WTC11 (cell line): ENCODE measurements around the gene PIEZO1. TPM values are rescaled to one million over a fixed set of nuclear protein-coding genes. Genes with fewer than 3 reads are reported as not detected.

Experiments used
- ATAC-seq: fragments of 200-7000 bp; cut with Tn5 transposase; 2 replicates; pipeline ENCODE4 v1.10.0; 2021; ENCODE audit warnings: mild to moderate bottlenecking, moderate library complexity
- CTCF ChIA-PET: fragments of 300-600 bp; sonication (Branson Sonifier 250); formaldehyde crosslinking; loops from one replicate; lab custom pipeline; 2021; ENCODE audit warnings: antibody characterized with exemption; lab: Charles Lee
- POLR2A ChIA-PET: fragments of 350-600 bp; sonication (Branson Sonifier 250); formaldehyde crosslinking; loops from one replicate; lab custom pipeline; 2021; ENCODE audit warnings: antibody characterized with exemption; lab: Charles Lee
- DNase-seq: peaks from one replicate; pipeline ENCODE4 v3.0.0; 2021; ENCODE audit warnings: low spot score
- H3K27ac Mint-ChIP-seq: 2 replicates; pipeline ENCODE4 v1.8.0; 2021; ENCODE audit warnings: mixed read lengths
- H3K27me3 Mint-ChIP-seq: 2 replicates; pipeline ENCODE4 v1.8.0; 2021; ENCODE audit warnings: low read depth, mild to moderate bottlenecking, moderate library complexity, mixed read lengths
- H3K36me3 Mint-ChIP-seq: 2 replicates; pipeline ENCODE4 v1.8.0; 2021; ENCODE audit warnings: mixed read lengths
- H3K4me1 Mint-ChIP-seq: 2 replicates; pipeline ENCODE4 v1.8.0; 2022; ENCODE audit warnings: mixed read lengths
- H3K4me3 Mint-ChIP-seq: 2 replicates; pipeline ENCODE4 v1.8.0; 2021; ENCODE audit warnings: mild to moderate bottlenecking, moderate library complexity, mixed read lengths
- H3K9me3 Mint-ChIP-seq: 2 replicates; pipeline ENCODE4 v1.8.0; 2021; ENCODE audit warnings: mixed read lengths
- CBFB ChIP-seq: sonication (generic); formaldehyde crosslinking; IDR thresholded peaks from 2 replicates; pipeline ENCODE4 v1.8.1; 2022; ENCODE audit warnings: mild to moderate bottlenecking, low read depth, missing genetic modification reagents
- EMX1 ChIP-seq: fragments of 250-450 bp; sonication (Bioruptor Pico); IDR thresholded peaks from 2 replicates; pipeline ENCODE4 v1.8.0; 2021; ENCODE audit warnings: mild to moderate bottlenecking
- GABPB1 ChIP-seq: sonication (generic); formaldehyde crosslinking; IDR thresholded peaks from 2 replicates; pipeline ENCODE4 v1.8.1; 2023; ENCODE audit warnings: mild to moderate bottlenecking, missing genetic modification reagents
- GRHL2 ChIP-seq: fragments of 250-450 bp; sonication (Bioruptor Pico); IDR thresholded peaks from 2 replicates; pipeline ENCODE4 v1.8.0; 2022; ENCODE audit warnings: mild to moderate bottlenecking, moderate library complexity; ENCODE audit not compliant: insufficient replicate concordance, severe bottlenecking
- SP1 ChIP-seq: sonication (generic); formaldehyde crosslinking; conservative IDR thresholded peaks from 2 replicates; pipeline ENCODE4 v1.8.1; 2022; ENCODE audit warnings: missing genetic modification reagents
- TEAD1 ChIP-seq: sonication (generic); formaldehyde crosslinking; IDR thresholded peaks from 2 replicates; pipeline ENCODE4 v1.8.0; 2022; ENCODE audit warnings: mild to moderate bottlenecking, missing genetic modification reagents
- TP53 ChIP-seq: sonication (generic); formaldehyde crosslinking; IDR thresholded peaks from 2 replicates; pipeline ENCODE4 v1.8.1; 2023; ENCODE audit warnings: mild to moderate bottlenecking, missing genetic modification reagents
- ZNF121 ChIP-seq: sonication (generic); formaldehyde crosslinking; IDR thresholded peaks from 2 replicates; pipeline ENCODE4 v1.8.0; 2023; ENCODE audit warnings: missing genetic modification reagents
- ZNF138 ChIP-seq: sonication (generic); formaldehyde crosslinking; conservative IDR thresholded peaks from 2 replicates; pipeline ENCODE4 v1.8.1; 2022; ENCODE audit warnings: mild to moderate bottlenecking, moderate library complexity, missing genetic modification reagents
- ZNF263 ChIP-seq: sonication (generic); formaldehyde crosslinking; IDR thresholded peaks from 2 replicates; pipeline ENCODE4 v1.8.1; 2022; ENCODE audit warnings: low read depth, mild to moderate bottlenecking, moderate library complexity, missing genetic modification reagents
- ZNF317 ChIP-seq: sonication (generic); formaldehyde crosslinking; IDR thresholded peaks from 2 replicates; pipeline ENCODE4 v1.8.1; 2023; ENCODE audit warnings: low read depth, mild to moderate bottlenecking, moderate library complexity, missing genetic modification reagents, borderline replicate concordance
- total RNA-seq: library from RNA; stranded (reverse); gene quantifications from 3 replicates; pipeline ENCODE4 v1.2.3, GENCODE V29; 2021
- TF ChIP-seq, protein P1 (sequence below): sonication (generic); formaldehyde crosslinking; IDR thresholded peaks from 2 replicates; pipeline ENCODE4 v1.8.1; 2022; ENCODE audit warnings: low read depth, mild to moderate bottlenecking, moderate library complexity, missing genetic modification reagents, borderline replicate concordance
- TF ChIP-seq, protein P2 (sequence below): fragments of 250-450 bp; sonication (Bioruptor Pico); IDR thresholded peaks from 2 replicates; pipeline ENCODE4 v1.8.0; 2021; ENCODE audit warnings: mild to moderate bottlenecking
- TF ChIP-seq, protein P3 (sequence below): sonication (generic); formaldehyde crosslinking; IDR thresholded peaks from 2 replicates; pipeline ENCODE4 v1.8.0; 2022; ENCODE audit warnings: missing genetic modification reagents
- TF ChIP-seq, protein P4 (sequence below): sonication (generic); formaldehyde crosslinking; IDR thresholded peaks from 2 replicates; pipeline ENCODE4 v1.8.1; 2022; ENCODE audit warnings: missing genetic modification reagents, borderline replicate concordance
- TF ChIP-seq, protein P5 (sequence below): sonication (generic); formaldehyde crosslinking; conservative IDR thresholded peaks from 2 replicates; pipeline ENCODE4 v1.8.1; 2023; ENCODE audit warnings: mild to moderate bottlenecking, low read depth, missing genetic modification reagents, moderate library complexity
- TF ChIP-seq, protein P6 (sequence below): sonication (generic); formaldehyde crosslinking; IDR thresholded peaks from 2 replicates; pipeline ENCODE4 v1.8.0; 2022; ENCODE audit warnings: mild to moderate bottlenecking, missing genetic modification reagents

Gene PIEZO1
- total RNA-seq, 1 experiment from 2014 or later: 71.3 TPM

DNA sequence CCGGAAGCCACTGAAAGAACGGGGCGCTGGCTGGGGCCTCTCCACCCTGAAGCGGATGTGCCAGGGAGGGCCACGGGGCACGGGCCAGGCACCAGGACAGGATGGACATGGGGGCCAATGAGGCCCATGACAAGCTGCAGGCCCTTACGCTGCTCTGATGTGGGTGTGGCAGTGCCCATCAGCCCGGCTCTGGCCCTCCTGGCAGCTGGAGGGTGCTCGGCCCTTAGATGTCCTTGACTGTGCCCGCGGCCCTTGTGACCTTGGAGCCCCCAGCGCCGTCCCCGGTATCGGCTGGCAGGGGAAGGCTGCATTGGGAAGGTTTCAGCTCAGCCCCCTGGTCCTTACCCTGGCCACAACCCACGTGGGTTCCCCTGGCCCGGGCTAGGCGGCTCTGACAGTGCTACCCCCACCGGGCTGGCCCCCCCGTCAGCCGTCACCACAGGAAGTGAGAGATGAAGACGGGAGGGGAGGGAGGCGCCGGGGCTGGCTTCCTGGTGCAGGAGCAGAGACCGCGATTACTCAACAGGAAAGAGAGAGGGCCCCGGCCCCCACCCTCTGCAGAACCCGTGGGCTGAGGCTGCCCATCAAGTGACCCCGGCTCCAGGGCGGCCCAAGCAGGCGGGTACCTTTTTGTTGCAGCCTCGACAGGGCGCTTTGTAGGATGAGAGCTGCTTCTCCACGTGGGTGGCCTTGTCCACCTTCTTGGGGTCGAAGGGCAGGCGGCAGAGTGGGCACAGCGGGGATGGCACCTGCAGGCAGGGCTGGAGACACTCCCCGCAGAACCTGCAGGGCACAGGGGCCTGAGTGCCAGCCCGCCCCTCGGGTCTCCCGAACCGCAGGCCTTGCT lies 84.2 kb downstream of the PIEZO1 start:
- Mint-ChIP-seq H3K4me1 (peaks cover 10% of the 10 kb centered on the region), H3K36me3 (peaks cover 3% of the 10 kb centered on the region; the same call in 1 of the 2 replicates), H3K9me3 (no peaks in the 10 kb centered on the region), H3K27ac (no peak overlapping the region), H3K27me3 (no peaks in the 10 kb centered on the region), H3K4me3 (no peak overlapping the region)
- TF ChIP-seq GABPB1 (peak; percentile 54), ZNF121 (CRISPR knock-in tag) (no peak)
- no peak for DNase-seq
- ChIA-PET CTCF (interaction anchor here (1.1 to 1.9 kb wide), 2 partner anchors 28 to 37 kb away, joined by 4 to 10 read pairs; no protein-coding TSS in a partner anchor), POLR2A (no interaction called here)
- ATAC-seq: no peak

DNA sequence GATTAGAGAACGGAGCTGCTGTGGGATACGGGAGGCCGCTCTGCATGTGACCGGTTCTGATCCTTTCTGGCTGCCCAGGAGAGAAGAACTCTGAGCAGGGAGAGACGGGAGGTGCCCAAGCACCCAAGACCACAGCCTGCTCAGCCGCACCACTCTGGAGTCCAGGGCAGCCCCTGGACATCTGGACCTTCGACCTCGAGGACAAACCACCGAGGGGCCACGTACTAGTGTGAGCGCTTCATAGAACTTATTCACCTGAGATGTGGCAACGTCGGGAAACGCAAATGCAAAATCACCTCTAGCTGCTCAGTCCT lies 84.7 kb downstream of the PIEZO1 start:
- POLR2A ChIA-PET: no interaction called here
- DNase-seq (no peak), ATAC-seq (no peak)
- Mint-ChIP-seq H3K4me1 (peaks cover 8% of the 10 kb centered on the region), H3K4me3 (no peak overlapping the region), H3K27me3 (no peaks in the 10 kb centered on the region), H3K36me3 (peaks cover 3% of the 10 kb centered on the region; the same call in 1 of the 2 replicates), H3K9me3 (no peaks in the 10 kb centered on the region), H3K27ac (no peak overlapping the region)
- CTCF ChIA-PET: interaction anchor here (1.1 to 1.9 kb wide), 2 partner anchors 28 to 37 kb away, joined by 4 to 10 read pairs; no protein-coding TSS in a partner anchor
- TF ChIP-seq, protein P1, sequence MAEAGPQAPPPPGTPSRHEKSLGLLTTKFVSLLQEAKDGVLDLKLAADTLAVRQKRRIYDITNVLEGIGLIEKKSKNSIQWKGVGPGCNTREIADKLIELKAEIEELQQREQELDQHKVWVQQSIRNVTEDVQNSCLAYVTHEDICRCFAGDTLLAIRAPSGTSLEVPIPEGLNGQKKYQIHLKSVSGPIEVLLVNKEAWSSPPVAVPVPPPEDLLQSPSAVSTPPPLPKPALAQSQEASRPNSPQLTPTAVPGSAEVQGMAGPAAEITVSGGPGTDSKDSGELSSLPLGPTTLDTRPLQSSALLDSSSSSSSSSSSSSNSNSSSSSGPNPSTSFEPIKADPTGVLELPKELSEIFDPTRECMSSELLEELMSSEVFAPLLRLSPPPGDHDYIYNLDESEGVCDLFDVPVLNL (CRISPR knock-in tag): no peak
- TF ChIP-seq, protein P2, sequence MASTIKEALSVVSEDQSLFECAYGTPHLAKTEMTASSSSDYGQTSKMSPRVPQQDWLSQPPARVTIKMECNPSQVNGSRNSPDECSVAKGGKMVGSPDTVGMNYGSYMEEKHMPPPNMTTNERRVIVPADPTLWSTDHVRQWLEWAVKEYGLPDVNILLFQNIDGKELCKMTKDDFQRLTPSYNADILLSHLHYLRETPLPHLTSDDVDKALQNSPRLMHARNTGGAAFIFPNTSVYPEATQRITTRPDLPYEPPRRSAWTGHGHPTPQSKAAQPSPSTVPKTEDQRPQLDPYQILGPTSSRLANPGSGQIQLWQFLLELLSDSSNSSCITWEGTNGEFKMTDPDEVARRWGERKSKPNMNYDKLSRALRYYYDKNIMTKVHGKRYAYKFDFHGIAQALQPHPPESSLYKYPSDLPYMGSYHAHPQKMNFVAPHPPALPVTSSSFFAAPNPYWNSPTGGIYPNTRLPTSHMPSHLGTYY (CRISPR knock-in tag): no peak
- no peak for TF ChIP-seq TP53 (CRISPR knock-in tag)
- no peak for TF ChIP-seq ZNF263
- TF ChIP-seq ZNF138 (CRISPR knock-in tag): no peak
- TF ChIP-seq, protein P3, sequence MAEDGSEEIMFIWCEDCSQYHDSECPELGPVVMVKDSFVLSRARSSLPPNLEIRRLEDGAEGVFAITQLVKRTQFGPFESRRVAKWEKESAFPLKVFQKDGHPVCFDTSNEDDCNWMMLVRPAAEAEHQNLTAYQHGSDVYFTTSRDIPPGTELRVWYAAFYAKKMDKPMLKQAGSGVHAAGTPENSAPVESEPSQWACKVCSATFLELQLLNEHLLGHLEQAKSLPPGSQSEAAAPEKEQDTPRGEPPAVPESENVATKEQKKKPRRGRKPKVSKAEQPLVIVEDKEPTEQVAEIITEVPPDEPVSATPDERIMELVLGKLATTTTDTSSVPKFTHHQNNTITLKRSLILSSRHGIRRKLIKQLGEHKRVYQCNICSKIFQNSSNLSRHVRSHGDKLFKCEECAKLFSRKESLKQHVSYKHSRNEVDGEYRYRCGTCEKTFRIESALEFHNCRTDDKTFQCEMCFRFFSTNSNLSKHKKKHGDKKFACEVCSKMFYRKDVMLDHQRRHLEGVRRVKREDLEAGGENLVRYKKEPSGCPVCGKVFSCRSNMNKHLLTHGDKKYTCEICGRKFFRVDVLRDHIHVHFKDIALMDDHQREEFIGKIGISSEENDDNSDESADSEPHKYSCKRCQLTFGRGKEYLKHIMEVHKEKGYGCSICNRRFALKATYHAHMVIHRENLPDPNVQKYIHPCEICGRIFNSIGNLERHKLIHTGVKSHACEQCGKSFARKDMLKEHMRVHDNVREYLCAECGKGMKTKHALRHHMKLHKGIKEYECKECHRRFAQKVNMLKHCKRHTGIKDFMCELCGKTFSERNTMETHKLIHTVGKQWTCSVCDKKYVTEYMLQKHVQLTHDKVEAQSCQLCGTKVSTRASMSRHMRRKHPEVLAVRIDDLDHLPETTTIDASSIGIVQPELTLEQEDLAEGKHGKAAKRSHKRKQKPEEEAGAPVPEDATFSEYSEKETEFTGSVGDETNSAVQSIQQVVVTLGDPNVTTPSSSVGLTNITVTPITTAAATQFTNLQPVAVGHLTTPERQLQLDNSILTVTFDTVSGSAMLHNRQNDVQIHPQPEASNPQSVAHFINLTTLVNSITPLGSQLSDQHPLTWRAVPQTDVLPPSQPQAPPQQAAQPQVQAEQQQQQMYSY (CRISPR knock-in tag): no peak
- TF ChIP-seq, protein P4, sequence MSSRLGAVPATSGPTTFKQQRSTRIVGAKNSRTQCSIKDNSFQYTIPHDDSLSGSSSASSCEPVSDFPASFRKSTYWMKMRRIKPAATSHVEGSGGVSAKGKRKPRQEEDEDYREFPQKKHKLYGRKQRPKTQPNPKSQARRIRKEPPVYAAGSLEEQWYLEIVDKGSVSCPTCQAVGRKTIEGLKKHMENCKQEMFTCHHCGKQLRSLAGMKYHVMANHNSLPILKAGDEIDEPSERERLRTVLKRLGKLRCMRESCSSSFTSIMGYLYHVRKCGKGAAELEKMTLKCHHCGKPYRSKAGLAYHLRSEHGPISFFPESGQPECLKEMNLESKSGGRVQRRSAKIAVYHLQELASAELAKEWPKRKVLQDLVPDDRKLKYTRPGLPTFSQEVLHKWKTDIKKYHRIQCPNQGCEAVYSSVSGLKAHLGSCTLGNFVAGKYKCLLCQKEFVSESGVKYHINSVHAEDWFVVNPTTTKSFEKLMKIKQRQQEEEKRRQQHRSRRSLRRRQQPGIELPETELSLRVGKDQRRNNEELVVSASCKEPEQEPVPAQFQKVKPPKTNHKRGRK: no peak
- TF ChIP-seq TEAD1: no peak
- TF ChIP-seq GRHL2 (CRISPR knock-in tag): no peak
- no peak for TF ChIP-seq EMX1 (CRISPR knock-in tag)
- no peak for TF ChIP-seq CBFB (CRISPR knock-in tag)
- TF ChIP-seq, protein P5, sequence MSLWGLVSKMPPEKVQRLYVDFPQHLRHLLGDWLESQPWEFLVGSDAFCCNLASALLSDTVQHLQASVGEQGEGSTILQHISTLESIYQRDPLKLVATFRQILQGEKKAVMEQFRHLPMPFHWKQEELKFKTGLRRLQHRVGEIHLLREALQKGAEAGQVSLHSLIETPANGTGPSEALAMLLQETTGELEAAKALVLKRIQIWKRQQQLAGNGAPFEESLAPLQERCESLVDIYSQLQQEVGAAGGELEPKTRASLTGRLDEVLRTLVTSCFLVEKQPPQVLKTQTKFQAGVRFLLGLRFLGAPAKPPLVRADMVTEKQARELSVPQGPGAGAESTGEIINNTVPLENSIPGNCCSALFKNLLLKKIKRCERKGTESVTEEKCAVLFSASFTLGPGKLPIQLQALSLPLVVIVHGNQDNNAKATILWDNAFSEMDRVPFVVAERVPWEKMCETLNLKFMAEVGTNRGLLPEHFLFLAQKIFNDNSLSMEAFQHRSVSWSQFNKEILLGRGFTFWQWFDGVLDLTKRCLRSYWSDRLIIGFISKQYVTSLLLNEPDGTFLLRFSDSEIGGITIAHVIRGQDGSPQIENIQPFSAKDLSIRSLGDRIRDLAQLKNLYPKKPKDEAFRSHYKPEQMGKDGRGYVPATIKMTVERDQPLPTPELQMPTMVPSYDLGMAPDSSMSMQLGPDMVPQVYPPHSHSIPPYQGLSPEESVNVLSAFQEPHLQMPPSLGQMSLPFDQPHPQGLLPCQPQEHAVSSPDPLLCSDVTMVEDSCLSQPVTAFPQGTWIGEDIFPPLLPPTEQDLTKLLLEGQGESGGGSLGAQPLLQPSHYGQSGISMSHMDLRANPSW: no peak
- TF ChIP-seq ZNF317 (CRISPR knock-in tag): no peak
- TF ChIP-seq SP1 (CRISPR knock-in tag): no peak
- TF ChIP-seq, protein P6, sequence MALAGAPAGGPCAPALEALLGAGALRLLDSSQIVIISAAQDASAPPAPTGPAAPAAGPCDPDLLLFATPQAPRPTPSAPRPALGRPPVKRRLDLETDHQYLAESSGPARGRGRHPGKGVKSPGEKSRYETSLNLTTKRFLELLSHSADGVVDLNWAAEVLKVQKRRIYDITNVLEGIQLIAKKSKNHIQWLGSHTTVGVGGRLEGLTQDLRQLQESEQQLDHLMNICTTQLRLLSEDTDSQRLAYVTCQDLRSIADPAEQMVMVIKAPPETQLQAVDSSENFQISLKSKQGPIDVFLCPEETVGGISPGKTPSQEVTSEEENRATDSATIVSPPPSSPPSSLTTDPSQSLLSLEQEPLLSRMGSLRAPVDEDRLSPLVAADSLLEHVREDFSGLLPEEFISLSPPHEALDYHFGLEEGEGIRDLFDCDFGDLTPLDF (CRISPR knock-in tag): no peak
